HEK293 (cell line): ENCODE data around the gene RBM46.

Experiments used
- CTCF ChIA-PET: fragments of 350-600 bp; formaldehyde crosslinking; extraction: SDS; loops from one replicate; lab custom pipeline; 2021; ENCODE audit warnings: antibody characterized with exemption; lab: Yijun Ruan, JAX
- POLR2A ChIA-PET: fragments of 300-600 bp; formaldehyde crosslinking; extraction: SDS; loops from one replicate; lab custom pipeline; 2020; ENCODE audit warnings: antibody characterized with exemption, inconsistent platforms; lab: Yijun Ruan, JAX
- H3K27ac ChIP-seq: fragments of 200-500 bp; sonication (Bioruptor generic); 2 replicates; pipeline ENCODE4 v1.5.1; 2014; ENCODE audit warnings: low read depth, low read length, control low read depth, inconsistent platforms; ENCODE audit errors: extremely low read depth
- H3K36me3 ChIP-seq, 2 experiments: fragments of 200-500 bp in 1 of 2; sonication (Bioruptor generic) in 1 of 2; 1 replicate in 1 of 2; 2 replicates in 1 of 2; pipeline ENCODE4 v1.5.1; 2014 to 2017; ENCODE audit warnings: inconsistent platforms in 2 of 2, low read length in 2 of 2; ENCODE audit not compliant: control insufficient read depth in 2 of 2, insufficient read depth in 1 of 2
- H3K4me1 ChIP-seq: fragments of 200-500 bp; sonication (Bioruptor generic); 2 replicates; pipeline ENCODE4 v1.5.1; 2014; ENCODE audit warnings: mild to moderate bottlenecking, low read length, inconsistent platforms; ENCODE audit not compliant: control insufficient read depth, insufficient read depth
- H3K4me3 ChIP-seq: 2 replicates; pipeline ENCODE4 v1.5.1; 2011; ENCODE audit warnings: low read depth, mild to moderate bottlenecking, control low read depth, low read length, moderate library complexity
- H3K9me3 ChIP-seq: fragments of 200-500 bp; sonication (Bioruptor generic); 2 replicates; pipeline ENCODE4 v1.5.1; 2014; ENCODE audit warnings: low read depth, low read length, inconsistent platforms; ENCODE audit not compliant: control insufficient read depth, insufficient read depth
- HIC1 ChIP-seq: fragments of 450-650 bp; formaldehyde crosslinking; IDR thresholded peaks from 2 replicates; pipeline ENCODE4 v1.5.1; 2016; ENCODE audit warnings: missing biosample characterization, missing genetic modification characterization
- PRDM1 ChIP-seq: fragments of 450-650 bp; formaldehyde crosslinking; IDR thresholded peaks from 2 replicates; pipeline ENCODE4; 2016; ENCODE audit warnings: missing biosample characterization, missing genetic modification characterization
- REST ChIP-seq: fragments of 450-650 bp; formaldehyde crosslinking; IDR thresholded peaks from 2 replicates; pipeline ENCODE4 v1.5.1; 2016; ENCODE audit warnings: missing biosample characterization, missing genetic modification characterization
- SETDB1 ChIP-seq: IDR thresholded peaks from one replicate; pipeline ENCODE4 v1.6.1; 2017; ENCODE audit warnings: mild to moderate bottlenecking, low read length, moderate library complexity, mixed read lengths; ENCODE audit not compliant: insufficient read length
- TRIM28 ChIP-seq: IDR thresholded peaks from 2 replicates; pipeline ENCODE4 v1.6.1; 2011; ENCODE audit warnings: low read length, control low read depth, borderline replicate concordance
- ZNF513 ChIP-seq: fragments of 450-650 bp; IDR thresholded peaks from 2 replicates; pipeline ENCODE4 v1.5.1; 2018; ENCODE audit warnings: missing biosample characterization, missing genetic modification characterization
- ZNF654 ChIP-seq: fragments of 450-650 bp; formaldehyde crosslinking; IDR thresholded peaks from 2 replicates; pipeline ENCODE4 v1.5.1; 2016; ENCODE audit warnings: low read depth, missing biosample characterization, missing genetic modification characterization
- ZNF785 ChIP-seq: fragments of 450-650 bp; formaldehyde crosslinking; IDR thresholded peaks from 2 replicates; pipeline ENCODE4 v1.5.1; 2016; ENCODE audit warnings: missing biosample characterization, missing genetic modification characterization
- ZSCAN18 ChIP-seq: fragments of 450-650 bp; formaldehyde crosslinking; IDR thresholded peaks from 2 replicates; pipeline ENCODE4 v1.5.1; 2016; ENCODE audit warnings: missing biosample characterization, missing genetic modification characterization
- TF ChIP-seq, protein P1 (sequence below): fragments of 450-650 bp; formaldehyde crosslinking; IDR thresholded peaks from 2 replicates; pipeline ENCODE4 v1.5.1; 2017; ENCODE audit warnings: missing biosample characterization, missing genetic modification characterization
- TF ChIP-seq, protein P2 (sequence below): fragments of 450-650 bp; formaldehyde crosslinking; IDR thresholded peaks from 2 replicates; pipeline ENCODE4 v1.5.1; 2016; ENCODE audit warnings: missing biosample characterization, missing genetic modification characterization

RBM46 gene

GRCh38 chr4:154807042-154807630 is 26.1 kb downstream of the RBM46 start (continued):
- TF ChIP-seq ZSCAN18 (tag by site-specific recombination): no peak
- peak; percentile 55 for TF ChIP-seq ZNF654
- TF ChIP-seq ZNF785 (tag by site-specific recombination): no peak
- TF ChIP-seq REST (tag by site-specific recombination): no peak
- TF ChIP-seq, protein P1, sequence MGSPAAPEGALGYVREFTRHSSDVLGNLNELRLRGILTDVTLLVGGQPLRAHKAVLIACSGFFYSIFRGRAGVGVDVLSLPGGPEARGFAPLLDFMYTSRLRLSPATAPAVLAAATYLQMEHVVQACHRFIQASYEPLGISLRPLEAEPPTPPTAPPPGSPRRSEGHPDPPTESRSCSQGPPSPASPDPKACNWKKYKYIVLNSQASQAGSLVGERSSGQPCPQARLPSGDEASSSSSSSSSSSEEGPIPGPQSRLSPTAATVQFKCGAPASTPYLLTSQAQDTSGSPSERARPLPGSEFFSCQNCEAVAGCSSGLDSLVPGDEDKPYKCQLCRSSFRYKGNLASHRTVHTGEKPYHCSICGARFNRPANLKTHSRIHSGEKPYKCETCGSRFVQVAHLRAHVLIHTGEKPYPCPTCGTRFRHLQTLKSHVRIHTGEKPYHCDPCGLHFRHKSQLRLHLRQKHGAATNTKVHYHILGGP (tag by site-specific recombination): no peak
- TF ChIP-seq, protein P2, sequence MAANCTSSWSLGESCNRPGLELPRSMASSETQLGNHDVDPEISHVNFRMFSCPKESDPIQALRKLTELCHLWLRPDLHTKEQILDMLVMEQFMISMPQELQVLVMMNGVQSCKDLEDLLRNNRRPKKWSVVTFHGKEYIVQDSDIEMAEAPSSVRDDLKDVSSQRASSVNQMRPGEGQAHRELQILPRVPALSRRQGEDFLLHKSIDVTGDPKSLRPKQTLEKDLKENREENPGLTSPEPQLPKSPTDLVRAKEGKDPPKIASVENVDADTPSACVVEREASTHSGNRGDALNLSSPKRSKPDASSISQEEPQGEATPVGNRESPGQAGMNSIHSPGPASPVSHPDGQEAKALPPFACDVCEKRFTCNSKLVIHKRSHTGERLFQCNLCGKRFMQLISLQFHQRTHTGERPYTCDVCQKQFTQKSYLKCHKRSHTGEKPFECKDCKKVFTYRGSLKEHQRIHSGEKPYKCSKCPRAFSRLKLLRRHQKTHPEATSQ (tag by site-specific recombination): no peak
- no peak for TF ChIP-seq PRDM1 (tag by site-specific recombination)

DNA sequence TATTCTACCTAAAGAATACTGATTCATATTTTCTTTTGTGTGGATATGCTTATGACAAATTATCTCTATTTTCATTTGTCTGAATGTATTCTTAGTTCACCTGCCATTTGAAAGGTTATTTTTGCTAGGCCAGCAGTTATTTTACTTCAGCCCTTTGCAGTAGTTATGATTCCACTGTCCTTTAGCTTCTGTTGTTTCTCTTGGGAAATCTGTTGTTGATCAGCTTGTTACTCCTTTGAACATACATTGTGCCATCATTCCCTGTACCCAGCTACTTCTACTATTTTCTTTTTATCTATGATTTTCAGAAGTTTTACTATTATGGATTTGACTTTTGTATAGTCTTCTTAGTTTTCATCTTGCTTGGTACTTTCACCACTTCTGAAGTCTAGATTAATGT is 37.2 kb downstream of the RBM46 start:
- ChIA-PET POLR2A (no interaction called here), CTCF (no interaction called here)
- Histone ChIP-seq H3K4me3 (no peak overlapping the region), H3K36me3 (no peaks in the 10 kb centered on the region), H3K27ac (no peak overlapping the region), H3K9me3 (no peaks in the 10 kb centered on the region), H3K4me1 (no peaks in the 10 kb centered on the region)
- TF ChIP-seq SETDB1: peak; percentile 39
- TF ChIP-seq HIC1 (tag by site-specific recombination): no peak
- TF ChIP-seq TRIM28: peak; percentile 43; the same call in 1 of the 2 replicates
- no peak for TF ChIP-seq ZNF513 (tag by site-specific recombination)
- TF ChIP-seq, all 188 proteins: peak for 2
